Breast epithelium (tissue), 3 donors: ENCODE measurements around the gene HLA-DRB1.

Experiments used
- CTCF ChIP-seq, 3 donors: fragments of 450-650 bp; IDR thresholded peaks; one replicate each; pipeline ENCODE4 v1.5.1; 2016 to 2017; ENCODE audit warnings: antibody characterized with exemption in 3 of 3, mild to moderate bottlenecking in 3 of 3, moderate library complexity in 3 of 3
- POLR2A ChIP-seq: fragments of 450-650 bp; IDR thresholded peaks from one replicate; pipeline ENCODE4 v1.6.1; 2016; ENCODE audit warnings: antibody characterized with exemption, mild to moderate bottlenecking, moderate library complexity

GRCh38 chr6:32603222-32603621 lies 13.6 kb upstream of the HLA-DRB1 start:
- TF ChIP-seq CTCF (IDR thresholded peaks at IDR 0.05): no peak
- TF ChIP-seq POLR2A: no peak
